Upper lobe of right lung (tissue), 1 donor: ENCODE results near the gene POLR2M. TPM values are rescaled to one million over a fixed set of nuclear protein-coding genes. Genes with fewer than 3 reads are reported as not detected.
A peak's percentile ranks its signal among the peaks of the same experiment; 100 is the strongest.

Source experiments
- ATAC-seq: fragments of 200-7000 bp; cut with Tn5 transposase; one replicate; pipeline ENCODE4 v1.9.1; 2020; ENCODE audit warnings: mild to moderate bottlenecking, moderate library complexity
- DNase-seq: peaks from one replicate; pipeline ENCODE4 v3.0.0-alpha.2; 2020
- H3K27ac ChIP-seq: fragments of 200-600 bp; one replicate; pipeline ENCODE4 v1.8.0; 2022
- H3K27me3 ChIP-seq: fragments of 200-600 bp; one replicate; pipeline ENCODE4 v1.8.0; 2022; ENCODE audit warnings: mild to moderate bottlenecking
- H3K36me3 ChIP-seq: fragments of 200-600 bp; one replicate; pipeline ENCODE4 v1.8.0; 2022
- H3K4me1 ChIP-seq: fragments of 200-600 bp; one replicate; pipeline ENCODE4 v1.8.0; 2022
- H3K4me3 ChIP-seq: fragments of 200-600 bp; one replicate; pipeline ENCODE4 v1.8.0; 2022; ENCODE audit warnings: mild to moderate bottlenecking
- H3K9me3 ChIP-seq: fragments of 200-600 bp; one replicate; pipeline ENCODE4 v1.8.0; 2022
- intact Hi-C: fragments of 100-400 bp; cut with DNase I; formaldehyde crosslinking; loops from one replicate; pipeline ENCODE4 v1.11.0; 2022
- total RNA-seq: library from RNA; stranded (reverse); fragmentation: NEBNext Ultra II Directional; extraction: Animal tissue kit (Norgen Biotek cat#: 25700); gene quantifications from one replicate; pipeline ENCODE4 v1.2.1, GENCODE V29; 2021
- TF ChIP-seq, protein P1 (sequence below): fragments of 200-600 bp; IDR thresholded peaks from one replicate; pipeline ENCODE4 v1.8.0; 2022; ENCODE audit warnings: antibody characterized with exemption
- donor health status: DM: no; HTN: yes; CAD: no; lungs with severe emphysema.

POLR2M gene
- total RNA-seq, 1 donor from 2014 or later: 63.7 TPM

DNA sequence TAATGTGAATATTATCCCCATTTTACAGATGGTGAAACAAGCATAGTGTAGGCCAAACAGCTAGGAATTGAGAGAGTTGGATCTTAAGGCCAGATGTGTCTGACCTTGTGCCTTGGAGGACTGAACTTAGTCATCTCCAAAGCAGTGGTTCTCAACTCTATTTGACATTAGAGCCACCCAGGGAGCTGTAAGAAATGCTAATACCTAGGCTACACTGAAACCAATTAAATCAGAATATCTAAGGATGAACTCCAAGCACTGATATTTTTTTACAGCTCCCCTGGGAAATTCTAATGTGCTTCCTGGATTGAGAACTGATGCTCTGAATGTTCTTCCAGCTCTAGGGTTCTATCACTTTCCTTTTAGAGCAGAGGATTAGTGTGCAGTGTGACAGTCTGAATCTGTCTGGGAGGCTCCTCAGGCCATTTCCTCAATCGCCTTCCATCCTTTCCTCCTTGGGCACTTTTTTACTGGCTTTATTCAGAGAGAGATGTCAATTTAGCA, 32.3 kb downstream of the POLR2M start:
- intact Hi-C loops: no loop called here
- no peaks in the 10 kb centered on the region for H3K27me3 ChIP-seq

GRCh38 chr15:57740048-57740447, 33.5 kb downstream of the POLR2M start:
- DNase-seq (no peak), ATAC-seq (no peak)
- Histone ChIP-seq H3K4me3 (no peak overlapping the region), H3K36me3 (no peaks in the 10 kb centered on the region), H3K27ac (no peak overlapping the region), H3K9me3 (no peaks in the 10 kb centered on the region), H3K27me3 (no peaks in the 10 kb centered on the region), H3K4me1 (no peaks in the 10 kb centered on the region)
- TF ChIP-seq, protein P1, sequence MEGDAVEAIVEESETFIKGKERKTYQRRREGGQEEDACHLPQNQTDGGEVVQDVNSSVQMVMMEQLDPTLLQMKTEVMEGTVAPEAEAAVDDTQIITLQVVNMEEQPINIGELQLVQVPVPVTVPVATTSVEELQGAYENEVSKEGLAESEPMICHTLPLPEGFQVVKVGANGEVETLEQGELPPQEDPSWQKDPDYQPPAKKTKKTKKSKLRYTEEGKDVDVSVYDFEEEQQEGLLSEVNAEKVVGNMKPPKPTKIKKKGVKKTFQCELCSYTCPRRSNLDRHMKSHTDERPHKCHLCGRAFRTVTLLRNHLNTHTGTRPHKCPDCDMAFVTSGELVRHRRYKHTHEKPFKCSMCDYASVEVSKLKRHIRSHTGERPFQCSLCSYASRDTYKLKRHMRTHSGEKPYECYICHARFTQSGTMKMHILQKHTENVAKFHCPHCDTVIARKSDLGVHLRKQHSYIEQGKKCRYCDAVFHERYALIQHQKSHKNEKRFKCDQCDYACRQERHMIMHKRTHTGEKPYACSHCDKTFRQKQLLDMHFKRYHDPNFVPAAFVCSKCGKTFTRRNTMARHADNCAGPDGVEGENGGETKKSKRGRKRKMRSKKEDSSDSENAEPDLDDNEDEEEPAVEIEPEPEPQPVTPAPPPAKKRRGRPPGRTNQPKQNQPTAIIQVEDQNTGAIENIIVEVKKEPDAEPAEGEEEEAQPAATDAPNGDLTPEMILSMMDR: no peak
- intact Hi-C loops: no loop called here

More for the DNA sequence above, 32.3 kb downstream of the POLR2M start:
- TF ChIP-seq, protein P1: no peak
- Histone ChIP-seq H3K36me3 (no peaks in the 10 kb centered on the region), H3K4me3 (no peak overlapping the region), H3K9me3 (no peaks in the 10 kb centered on the region), H3K4me1 (no peaks in the 10 kb centered on the region), H3K27ac (no peak overlapping the region)
- DNase-seq (no peak), ATAC-seq (no peak)

- H3K36me3 ChIP-seq: no peaks in the 10 kb centered on the region
- H3K9me3 ChIP-seq: no peaks in the 10 kb centered on the region
- ATAC-seq (no peak), DNase-seq (no peak)
- no peaks in the 10 kb centered on the region for H3K4me1 ChIP-seq
- intact Hi-C loops: no loop called here
- no peaks in the 10 kb centered on the region for H3K27me3 ChIP-seq
- TF ChIP-seq, protein P1: no peak
- H3K4me3 ChIP-seq: no peak overlapping the region
- H3K27ac ChIP-seq: no peak overlapping the region
These were observed 34.6 kb downstream of the POLR2M start for GRCh38 chr15:57741089-57741488.

GRCh38 chr15:57743424-57743823, 36.9 kb downstream of the POLR2M start:
- H3K27ac ChIP-seq: no peak overlapping the region
- intact Hi-C loops: no loop called here
- ATAC-seq: no peak
- no peak overlapping the region for H3K4me3 ChIP-seq
- TF ChIP-seq, protein P1: no peak
- no peaks in the 10 kb centered on the region for H3K27me3 ChIP-seq
- H3K4me1 ChIP-seq: no peaks in the 10 kb centered on the region
- no peaks in the 10 kb centered on the region for H3K9me3 ChIP-seq
- no peaks in the 10 kb centered on the region for H3K36me3 ChIP-seq
- no peak for DNase-seq

- Histone ChIP-seq H3K27me3 (no peaks in the 10 kb centered on the region), H3K27ac (peak overlapping the region; percentile 37), H3K4me3 (peak overlapping the region; percentile 18), H3K36me3 (no peaks in the 10 kb centered on the region), H3K4me1 (no peaks in the 10 kb centered on the region), H3K9me3 (no peaks in the 10 kb centered on the region)
- intact Hi-C loops: no loop called here
- no peak for DNase-seq
- peak; percentile 63 for ATAC-seq
- TF ChIP-seq, protein P1: no peak
These were observed 40.3 kb downstream of the POLR2M start for GRCh38 chr15:57746786-57747185.
